MM.1S (cell line): Measurements from ENCODE around the gene DRAM1.

Experiments
- DNase-seq: peaks from one replicate; pipeline ENCODE4 v3.0.0-alpha.2; 2015
- H2AFZ ChIP-seq: fragments of 300-600 bp; sonication (generic); 2 replicates; pipeline ENCODE4 v1.6.0; 2016; ENCODE audit warnings: antibody characterized with exemption, low read length
- H3F3A ChIP-seq: fragments of 300-600 bp; sonication (generic); 2 replicates; pipeline ENCODE4 v1.6.1; 2016; ENCODE audit warnings: mild to moderate bottlenecking, antibody characterized with exemption, low read length, moderate library complexity, mixed read lengths; ENCODE audit not compliant: insufficient read depth
- H3K27ac ChIP-seq: fragments of 300-600 bp; sonication (generic); 2 replicates; pipeline ENCODE4 v1.5.1; 2016; ENCODE audit warnings: mild to moderate bottlenecking, low read length
- H3K27me3 ChIP-seq: fragments of 300-600 bp; sonication (generic); replicated peaks from 2 replicates; pipeline ENCODE4 v1.6.0; 2016; ENCODE audit warnings: low read length; ENCODE audit not compliant: insufficient read depth
- H3K36me3 ChIP-seq: fragments of 300-600 bp; sonication (generic); replicated peaks from 2 replicates; pipeline ENCODE4 v1.6.1; 2016; ENCODE audit warnings: mild to moderate bottlenecking, low read length, mixed read lengths; ENCODE audit not compliant: insufficient read depth
- H3K4me1 ChIP-seq: fragments of 300-600 bp; sonication (generic); 2 replicates; pipeline ENCODE4 v1.6.1; 2016; ENCODE audit warnings: low read length, mixed read lengths
- H3K4me2 ChIP-seq: fragments of 300-600 bp; sonication (generic); 2 replicates; pipeline ENCODE4 v1.6.0; 2016; ENCODE audit warnings: low read depth, low read length
- H3K4me3 ChIP-seq: fragments of 300-600 bp; sonication (generic); 2 replicates; pipeline ENCODE4 v1.5.1; 2016; ENCODE audit warnings: low read length, mixed read lengths
- H3K79me2 ChIP-seq: fragments of 300-600 bp; sonication (generic); 2 replicates; pipeline ENCODE4 v1.6.1; 2016; ENCODE audit warnings: mixed run types, low read length, mixed read lengths
- H3K9ac ChIP-seq: fragments of 300-600 bp; sonication (generic); 2 replicates; pipeline ENCODE4 v1.6.1; 2016; ENCODE audit warnings: low read length, mixed read lengths
- H3K9me2 ChIP-seq: fragments of 300-600 bp; sonication (generic); replicated peaks from 2 replicates; pipeline ENCODE4 v1.6.1; 2016; ENCODE audit warnings: mild to moderate bottlenecking, low read length, mixed read lengths; ENCODE audit not compliant: insufficient read depth
- H3K9me3 ChIP-seq: fragments of 300-600 bp; sonication (generic); replicated peaks from 2 replicates; pipeline ENCODE4 v1.6.1; 2016; ENCODE audit warnings: mild to moderate bottlenecking, low read length, mixed read lengths; ENCODE audit not compliant: insufficient read depth
- H4K20me1 ChIP-seq: fragments of 300-600 bp; sonication (generic); 2 replicates; pipeline ENCODE4 v1.6.1; 2016; ENCODE audit warnings: mild to moderate bottlenecking, low read length, moderate library complexity, mixed read lengths; ENCODE audit not compliant: insufficient read depth
- CTCF ChIP-seq: fragments of 300-600 bp; sonication (generic); IDR thresholded peaks from 2 replicates; pipeline ENCODE4 v1.5.1; 2016; ENCODE audit warnings: antibody characterized with exemption, low read length, mixed read lengths
- EZH2 ChIP-seq: fragments of 300-600 bp; sonication (generic); optimal IDR thresholded peaks from 2 replicates; pipeline ENCODE3; 2017; ENCODE audit warnings: low read depth, mild to moderate bottlenecking, antibody characterized with exemption, low read length, mixed read lengths
- EZH2phosphoT487 ChIP-seq: fragments of 300-600 bp; sonication (generic); IDR thresholded peaks from 2 replicates; pipeline ENCODE4 v1.6.1; 2018; ENCODE audit warnings: antibody characterized with exemption, low read length

The DRAM1 gene

DNA sequence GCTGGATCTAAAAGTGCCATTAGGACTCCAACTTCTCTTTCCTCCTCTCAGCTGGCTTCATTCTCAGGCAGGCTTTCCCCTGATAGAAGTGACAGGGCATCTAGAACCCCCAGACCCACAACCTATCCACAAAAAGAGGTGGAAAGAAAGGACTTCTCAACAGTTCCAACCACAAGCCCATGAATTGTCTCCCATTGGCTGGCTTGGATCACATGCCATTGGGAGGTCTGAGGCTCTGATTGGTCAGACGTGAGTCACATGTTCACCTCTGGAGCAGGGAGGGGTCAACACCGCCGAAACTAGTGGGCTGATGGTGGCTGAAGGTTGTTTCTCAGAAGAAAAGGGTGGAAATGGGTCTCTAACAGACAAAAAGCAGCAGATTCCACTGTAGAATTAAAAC is 47.2 kb downstream of the DRAM1 start:
- TF ChIP-seq CTCF (no peak), EZH2 (no peak), EZH2phosphoT487 (no peak)
- Histone ChIP-seq H3K4me1 (no peaks in the 10 kb centered on the region), H4K20me1 (no peaks in the 10 kb centered on the region), H2AFZ (no peak overlapping the region), H3F3A (no peaks in the 10 kb centered on the region), H3K4me2 (no peak overlapping the region), H3K9me2 (no peaks in the 10 kb centered on the region), H3K9ac (no peak overlapping the region), H3K9me3 (no peaks in the 10 kb centered on the region), H3K4me3 (no peak overlapping the region), H3K27ac (no peak overlapping the region), H3K79me2 (no peaks in the 10 kb centered on the region), H3K36me3 (no peaks in the 10 kb centered on the region), H3K27me3 (no peaks in the 10 kb centered on the region)
- DNase-seq, result no peak

GRCh38 chr12:101925361-101925760 is 48.0 kb downstream of the DRAM1 start:
- H3F3A ChIP-seq, result no peaks in the 10 kb centered on the region
- no peak overlapping the region for H2AFZ ChIP-seq
- no peaks in the 10 kb centered on the region for H3K27me3 ChIP-seq
- H3K4me3 ChIP-seq, result no peak overlapping the region
- H3K4me1 ChIP-seq, result no peaks in the 10 kb centered on the region
- H3K27ac ChIP-seq, result no peak overlapping the region
- H3K9me2 ChIP-seq, result no peaks in the 10 kb centered on the region
- no peaks in the 10 kb centered on the region for H3K79me2 ChIP-seq
- TF ChIP-seq CTCF (no peak), EZH2 (no peak), EZH2phosphoT487 (no peak)
- H3K9me3 ChIP-seq, result no peaks in the 10 kb centered on the region
- H3K9ac ChIP-seq, result no peak overlapping the region
- no peaks in the 10 kb centered on the region for H4K20me1 ChIP-seq
- no peak overlapping the region for H3K4me2 ChIP-seq
- no peaks in the 10 kb centered on the region for H3K36me3 ChIP-seq
- DNase-seq, result no peak

GRCh38 chr12:101925935-101926334 is 48.6 kb downstream of the DRAM1 start:
- H3K9ac ChIP-seq, result no peak overlapping the region
- H3K4me3 ChIP-seq, result no peak overlapping the region
- no peaks in the 10 kb centered on the region for H4K20me1 ChIP-seq
- no peaks in the 10 kb centered on the region for H3K9me2 ChIP-seq
- peaks cover 5% of the 10 kb centered on the region; the same call in 1 of the 2 replicates for H3K4me1 ChIP-seq
- no peak overlapping the region for H3K4me2 ChIP-seq
- H3F3A ChIP-seq, result peaks cover 4% of the 10 kb centered on the region
- DNase-seq, result no peak
- H3K36me3 ChIP-seq, result no peaks in the 10 kb centered on the region
- no peaks in the 10 kb centered on the region for H3K27me3 ChIP-seq
- H3K27ac ChIP-seq, result no peak overlapping the region
- no peaks in the 10 kb centered on the region for H3K79me2 ChIP-seq
- TF ChIP-seq EZH2phosphoT487 (no peak), EZH2 (no peak), CTCF (no peak)
- no peak overlapping the region for H2AFZ ChIP-seq
- H3K9me3 ChIP-seq, result no peaks in the 10 kb centered on the region
